GM12891 (cell line): ENCODE measurements around the gene GAMT.

Experiments
- PAX5 ChIP-seq: IDR thresholded peaks from 2 replicates; pipeline ENCODE4 v1.6.1; 2011; ENCODE audit warnings: low read length, moderate library complexity, mild to moderate bottlenecking; ENCODE audit not compliant: insufficient read depth, severe bottlenecking
- POLR2A ChIP-seq: IDR thresholded peaks from 2 replicates; pipeline ENCODE4 v1.6.1; 2011; ENCODE audit warnings: low read depth, low read length, control low read depth
- POLR2AphosphoS5 ChIP-seq: IDR thresholded peaks from 2 replicates; pipeline ENCODE4 v1.6.1; 2011; ENCODE audit warnings: low read depth, low read length, control low read depth
- SPI1 ChIP-seq: IDR thresholded peaks from 2 replicates; pipeline ENCODE4 v1.6.1; 2011; ENCODE audit warnings: low read depth, low read length, control low read depth
- TAF1 ChIP-seq: IDR thresholded peaks from 2 replicates; pipeline ENCODE4 v1.6.1; 2011; ENCODE audit warnings: low read depth, low read length, control low read depth

- TF ChIP-seq POLR2AphosphoS5 (no peak), SPI1 (no peak), POLR2A (no peak), TAF1 (no peak), PAX5 (no peak)
Observed at GRCh38 chr19:1445932-1446712, 44.8 kb upstream of the GAMT start.
